CD4-positive, alpha-beta T cell (primary cell): ENCODE results near the gene SLC9A4. TPM values are rescaled to one million over a fixed set of nuclear protein-coding genes. Genes with fewer than 3 reads are reported as not detected.

Experiments used
- ATAC-seq: fragments of 200-7000 bp; cut with Tn5 transposase; one replicate; pipeline ENCODE4 v1.10.0; 2022; ENCODE audit warnings: mild to moderate bottlenecking; ENCODE audit not compliant: poor library complexity
- CTCF ChIA-PET: fragments of 350-600 bp; sonication (Branson Sonifier 250); formaldehyde crosslinking; loops from one replicate; lab custom pipeline; 2021; ENCODE audit warnings: antibody characterized with exemption, inconsistent platforms; lab: Charles Lee
- POLR2A ChIA-PET: fragments of 350-600 bp; sonication (Branson Sonifier 250); formaldehyde crosslinking; loops from one replicate; lab custom pipeline; 2021; ENCODE audit warnings: antibody characterized with exemption, inconsistent platforms; lab: Charles Lee
- DNase-seq, 14 experiments: peaks; one replicate each; pipeline ENCODE4 v3.0.0-alpha.2; 2013 to 2020; ENCODE audit warnings: mixed read lengths in 2 of 14
- H3K27ac ChIP-seq, 2 donors: one replicate each; pipeline versions ENCODE4 v1.5.1 to v1.7.0; 2013; ENCODE audit warnings: low read length in 2 of 2, low read depth in 1 of 2, mild to moderate bottlenecking in 1 of 2
- H3K27me3 ChIP-seq, 2 experiments: 1 replicate in 1 of 2; 2 replicates in 1 of 2; pipeline versions ENCODE4 v1.6.1 to v1.7.0; 2013; ENCODE audit warnings: low read length in 2 of 2, control low read depth in 1 of 2, mild to moderate bottlenecking in 1 of 2, moderate library complexity in 1 of 2; ENCODE audit not compliant: insufficient read depth in 2 of 2, control insufficient read depth in 1 of 2
- H3K36me3 ChIP-seq: one replicate; pipeline ENCODE4 v1.6.1; 2013; ENCODE audit warnings: low read length, control low read depth; ENCODE audit not compliant: insufficient read depth
- H3K4me1 ChIP-seq: one replicate; pipeline ENCODE4 v1.6.1; 2013; ENCODE audit warnings: low read length, control low read depth; ENCODE audit not compliant: insufficient read depth
- H3K4me3 ChIP-seq: one replicate; pipeline ENCODE4 v1.5.1; 2013; ENCODE audit warnings: mild to moderate bottlenecking, low read length, moderate library complexity
- H3K9me3 ChIP-seq, 2 experiments: 1 replicate in 1 of 2; 2 replicates in 1 of 2; pipeline versions ENCODE4 v1.6.1 to v1.7.0; 2013; ENCODE audit warnings: low read length in 2 of 2, mild to moderate bottlenecking in 2 of 2, control low read depth in 1 of 2, moderate library complexity in 1 of 2; ENCODE audit not compliant: control insufficient read depth in 1 of 2, insufficient read depth in 1 of 2
- H3K27ac Mint-ChIP-seq: one replicate; pipeline ENCODE4 v1.8.0; 2020; ENCODE audit warnings: mixed read lengths
- H3K27me3 Mint-ChIP-seq: one replicate; pipeline ENCODE4 v1.8.0; 2021; ENCODE audit warnings: mixed read lengths
- H3K36me3 Mint-ChIP-seq: one replicate; pipeline ENCODE4 v1.8.0; 2021; ENCODE audit warnings: low read depth, mixed read lengths
- H3K4me1 Mint-ChIP-seq: one replicate; pipeline ENCODE4 v1.8.0; 2021; ENCODE audit warnings: low read depth, mixed read lengths
- H3K4me3 Mint-ChIP-seq: one replicate; pipeline ENCODE4 v1.8.0; 2020; ENCODE audit warnings: mild to moderate bottlenecking, mixed read lengths
- H3K9me3 Mint-ChIP-seq: one replicate; pipeline ENCODE4 v1.8.0; 2020; ENCODE audit warnings: mixed read lengths
- intact Hi-C, 2 experiments: fragments of 100-400 bp; cut with DNase I in 1 of 2; cut with micrococcal nuclease in 1 of 2; formaldehyde crosslinking; loops; one replicate each; pipeline versions ENCODE4 v1.15.1 to v1.9.0; 2023 to 2025; cut with DNase I, micrococcal nuclease
- total RNA-seq, 174 experiments: library from RNA in 2 of 174; stranded (reverse) in 2 of 174; gene quantifications; one replicate each; pipeline ENCODE4 v1.2.3 and lab custom pipeline; 2021 to 2026
- TF ChIP-seq, protein P1 (sequence below): fragments of 200-600 bp; IDR thresholded peaks from one replicate; pipeline ENCODE4 v1.8.0; 2022; ENCODE audit warnings: antibody characterized with exemption, mild to moderate bottlenecking

SLC9A4 gene
- total RNA-seq, 2 experiments from 2014 or later: not detected

DNA sequence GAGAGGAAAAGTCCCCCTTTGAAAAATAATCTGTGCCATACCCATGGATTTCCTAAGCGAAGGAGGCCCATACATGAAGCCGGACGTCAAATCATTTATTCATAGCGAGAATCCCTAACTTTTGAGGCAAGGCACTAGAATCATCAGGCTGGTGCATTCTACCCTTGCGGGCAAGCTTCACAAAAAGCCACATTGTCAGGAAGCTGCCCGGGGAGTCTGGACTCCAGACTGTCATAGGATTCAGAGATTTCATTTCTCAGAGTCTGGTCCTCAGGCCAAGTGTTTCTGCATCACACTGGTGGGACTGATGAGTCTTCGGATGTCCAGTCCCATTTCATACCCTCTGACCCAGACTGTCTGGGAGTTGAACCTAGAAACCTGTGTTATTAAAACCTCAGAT, 8.9 kb downstream of the SLC9A4 start:
- Mint-ChIP-seq H3K36me3 (no peaks in the 10 kb centered on the region), H3K9me3 (no peaks in the 10 kb centered on the region), H3K27ac (no peak overlapping the region), H3K4me3 (no peak overlapping the region), H3K27me3 (peaks cover 13% of the 10 kb centered on the region), H3K4me1 (no peaks in the 10 kb centered on the region)
- Histone ChIP-seq H3K9me3 (peaks cover 0 to 7% of the 10 kb centered on the region in 2 experiments), H3K27ac (no peak overlapping the region), H3K27me3 (peaks cover 2 to 3% of the 10 kb centered on the region in 2 experiments), H3K4me3 (no peak overlapping the region), H3K4me1 (no peaks in the 10 kb centered on the region), H3K36me3 (no peaks in the 10 kb centered on the region)
- POLR2A ChIA-PET: no interaction called here
- CTCF ChIA-PET: no interaction called here
- TF ChIP-seq, protein P1, sequence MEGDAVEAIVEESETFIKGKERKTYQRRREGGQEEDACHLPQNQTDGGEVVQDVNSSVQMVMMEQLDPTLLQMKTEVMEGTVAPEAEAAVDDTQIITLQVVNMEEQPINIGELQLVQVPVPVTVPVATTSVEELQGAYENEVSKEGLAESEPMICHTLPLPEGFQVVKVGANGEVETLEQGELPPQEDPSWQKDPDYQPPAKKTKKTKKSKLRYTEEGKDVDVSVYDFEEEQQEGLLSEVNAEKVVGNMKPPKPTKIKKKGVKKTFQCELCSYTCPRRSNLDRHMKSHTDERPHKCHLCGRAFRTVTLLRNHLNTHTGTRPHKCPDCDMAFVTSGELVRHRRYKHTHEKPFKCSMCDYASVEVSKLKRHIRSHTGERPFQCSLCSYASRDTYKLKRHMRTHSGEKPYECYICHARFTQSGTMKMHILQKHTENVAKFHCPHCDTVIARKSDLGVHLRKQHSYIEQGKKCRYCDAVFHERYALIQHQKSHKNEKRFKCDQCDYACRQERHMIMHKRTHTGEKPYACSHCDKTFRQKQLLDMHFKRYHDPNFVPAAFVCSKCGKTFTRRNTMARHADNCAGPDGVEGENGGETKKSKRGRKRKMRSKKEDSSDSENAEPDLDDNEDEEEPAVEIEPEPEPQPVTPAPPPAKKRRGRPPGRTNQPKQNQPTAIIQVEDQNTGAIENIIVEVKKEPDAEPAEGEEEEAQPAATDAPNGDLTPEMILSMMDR: no peak
- DNase-seq (no peak), ATAC-seq (no peak)
- intact Hi-C loops: no loop called here

DNA sequence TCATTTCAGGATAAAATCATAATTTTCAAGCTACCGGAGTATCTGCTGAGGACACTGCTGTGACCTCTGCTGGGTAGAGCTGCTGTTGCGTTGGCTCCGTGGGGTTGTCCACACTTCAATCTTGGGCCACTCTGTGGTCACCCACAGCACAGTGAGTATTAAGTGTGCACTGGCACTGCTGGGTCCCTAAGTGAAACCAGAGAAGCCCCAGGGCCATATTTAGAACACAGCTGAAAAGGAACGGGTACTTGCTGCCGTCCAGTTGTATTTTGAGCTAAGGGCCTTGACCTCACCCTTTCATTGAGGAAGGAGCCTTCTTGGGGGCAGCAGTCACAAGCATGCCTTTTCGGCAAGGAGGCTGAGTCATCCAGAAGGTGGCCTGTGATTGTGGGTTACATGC, 10.1 kb downstream of the SLC9A4 start:
- H3K9me3 ChIP-seq: peaks cover 0 to 7% of the 10 kb centered on the region in 2 experiments
- H3K4me3 Mint-ChIP-seq: no peak overlapping the region
- TF ChIP-seq, protein P1: no peak
- ChIA-PET POLR2A (no interaction called here), CTCF (no interaction called here)
- peaks cover 18% of the 10 kb centered on the region for H3K27me3 Mint-ChIP-seq
- peaks cover 2 to 3% of the 10 kb centered on the region in 2 experiments for H3K27me3 ChIP-seq
- no peak for ATAC-seq
- H3K4me1 ChIP-seq: no peaks in the 10 kb centered on the region
- no peaks in the 10 kb centered on the region for H3K36me3 ChIP-seq
- H3K36me3 Mint-ChIP-seq: no peaks in the 10 kb centered on the region
- DNase-seq: no peak
- intact Hi-C loops: no loop called here
- no peak overlapping the region for H3K27ac Mint-ChIP-seq
- no peak overlapping the region for H3K27ac ChIP-seq
- H3K4me3 ChIP-seq: no peak overlapping the region
- no peaks in the 10 kb centered on the region for H3K9me3 Mint-ChIP-seq
- H3K4me1 Mint-ChIP-seq: no peaks in the 10 kb centered on the region

DNA sequence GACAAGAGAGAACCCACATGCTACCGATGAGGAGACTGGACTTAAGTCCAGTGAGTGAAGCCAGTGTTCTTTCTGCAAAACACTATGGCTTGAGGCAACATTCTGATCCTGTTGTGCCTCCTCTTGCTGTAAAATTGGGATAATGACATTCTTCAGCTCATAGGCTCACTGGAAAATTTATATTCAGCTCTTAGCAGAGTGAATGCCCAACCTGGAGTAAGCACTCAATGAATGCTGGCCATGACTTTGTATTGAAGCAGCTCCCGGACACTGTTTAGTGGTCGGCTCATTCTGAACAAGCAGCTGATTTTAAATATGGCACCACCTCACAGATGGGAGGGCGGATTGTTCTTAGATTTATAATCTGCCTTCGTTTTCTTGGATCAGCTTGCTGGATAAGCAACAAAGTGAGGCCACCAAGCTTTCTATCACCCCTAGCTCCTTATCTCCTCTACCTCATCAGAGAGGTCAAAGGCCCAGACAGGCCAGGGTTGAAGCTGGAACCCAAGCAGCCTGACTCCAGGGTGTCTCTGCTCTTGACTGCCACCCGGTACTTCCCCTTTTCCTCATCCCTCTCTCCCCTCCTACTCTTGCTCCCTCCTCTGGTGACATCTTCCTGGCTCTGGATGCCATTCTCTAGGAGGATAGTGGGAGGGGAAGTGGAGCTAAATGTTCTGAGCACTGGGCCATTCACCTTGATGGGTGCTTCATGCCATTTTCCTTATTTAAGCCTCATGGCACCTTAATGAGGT, 11.5 kb downstream of the SLC9A4 start:
- no peak overlapping the region for H3K4me3 Mint-ChIP-seq
- H3K36me3 Mint-ChIP-seq: no peaks in the 10 kb centered on the region
- peaks cover 22% of the 10 kb centered on the region for H3K27me3 Mint-ChIP-seq
- ChIA-PET POLR2A (no interaction called here), CTCF (no interaction called here)
- Histone ChIP-seq H3K27me3 (peaks cover 2 to 3% of the 10 kb centered on the region in 2 experiments), H3K9me3 (no peaks in the 10 kb centered on the region), H3K36me3 (no peaks in the 10 kb centered on the region), H3K4me1 (no peaks in the 10 kb centered on the region), H3K4me3 (no peak overlapping the region), H3K27ac (no peak overlapping the region)
- TF ChIP-seq, protein P1: no peak
- H3K9me3 Mint-ChIP-seq: no peaks in the 10 kb centered on the region
- no peak overlapping the region for H3K27ac Mint-ChIP-seq
- no peak for ATAC-seq
- intact Hi-C loops: no loop called here
- no peak for DNase-seq
- no peaks in the 10 kb centered on the region for H3K4me1 Mint-ChIP-seq
